ENCODE measurements around the gene GRM1. TPM values are rescaled to one million over a fixed set of nuclear protein-coding genes. Genes with fewer than 3 reads are reported as not detected.

The GRM1 gene
- total and polyA plus RNA-seq, 2 donors (not counting 3 experiments of a cell fraction or from before 2014, with no cell fraction given), result 0.07 TPM; not detected in 1

DNA sequence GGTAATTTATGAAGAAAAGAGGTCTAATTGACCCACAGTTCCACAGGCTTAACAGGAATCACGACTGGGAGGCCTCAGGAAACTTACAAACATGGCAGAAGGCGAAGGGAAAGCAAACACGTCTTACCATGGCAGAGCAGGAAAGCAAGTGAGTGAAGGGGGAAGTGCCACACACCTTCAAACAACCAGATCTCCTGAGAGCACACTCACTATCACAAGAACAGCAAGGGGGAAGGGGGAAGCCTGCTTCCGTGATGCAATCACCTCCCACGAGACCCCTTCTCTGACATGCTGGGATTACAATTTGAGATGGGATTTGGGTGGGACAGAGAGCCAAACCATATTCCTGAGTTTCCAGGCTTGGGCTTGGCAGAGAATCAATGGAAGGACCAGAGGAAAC is 390.7 kb downstream of the GRM1 start:
- dilution Hi-C loops (cut with MboI; ENCODE audit: extremely low pct_ligation_motif_present, low sequenced_read_pairs), result no loop called here
- Histone ChIP-seq H4K20me1 (replicated peaks; ENCODE audit: control insufficient read depth, extremely low read depth, insufficient read depth, low read length) (no peaks in the 10 kb centered on the region), H3K4me2 (ENCODE audit: insufficient read depth, low read length) (no peak overlapping the region)

More for the DNA sequence above, 390.7 kb downstream of the GRM1 start:
- DNase-seq (ENCODE audit: low read depth, low spot score) (no peak), FAIRE-seq (no peak)
- no TSS peak for BruUV-seq (replicated peaks)
- no peaks in the 10 kb centered on the region for H3K9me3 ChIP-seq (replicated peaks; ENCODE audit: control insufficient read depth, insufficient read depth, low read length)
- no peak overlapping the region for H2AFZ ChIP-seq (ENCODE audit: low read depth, low read length)
- no peaks in the 10 kb centered on the region for H3K36me3 ChIP-seq (ENCODE audit: control insufficient read depth in 2 of 2, extremely low read depth in 1 of 2, insufficient read depth in 2 of 2, low read length in 2 of 2)
- no peak overlapping the region for H3K27ac ChIP-seq (ENCODE audit: insufficient read depth, low read depth, low read length)
- H3K4me3 ChIP-seq (replicated peaks in 1 of 3; ENCODE audit: insufficient read depth in 1 of 3, low read depth in 1 of 3, low read length in 3 of 3), result no peak overlapping the region
- H3K27me3 ChIP-seq (ENCODE audit: control insufficient read depth in 2 of 2, insufficient read depth in 2 of 2, low read length in 2 of 2), result no peaks in the 10 kb centered on the region
- H3K9ac ChIP-seq (replicated peaks; ENCODE audit: extremely low read depth, insufficient read depth, low read length), result no peak overlapping the region
- H3K9me1 ChIP-seq (replicated peaks; ENCODE audit: control insufficient read depth, extremely low read depth, insufficient read depth, low read length), result no peaks in the 10 kb centered on the region
- CTCF ChIA-PET, result no interaction called here
- intact Hi-C loops (cut with micrococcal nuclease), result no loop called here
- TF ChIP-seq FOS (IDR thresholded peaks at IDR 0.05; ENCODE audit: borderline replicate concordance, insufficient read depth, low read length) (no peak), MYC (IDR thresholded peaks at IDR 0.05; ENCODE audit: low read depth, low read length) (no peak), GATA2 (IDR thresholded peaks at IDR 0.05; ENCODE audit: insufficient read depth, insufficient read length, low read depth, low read length) (no peak), POLR2AphosphoS5 (IDR thresholded peaks at IDR 0.05; ENCODE audit: insufficient read depth, low read depth, low read length) (no peak), EZH2 (IDR thresholded peaks at IDR 0.05; ENCODE audit: borderline replicate concordance, low read depth, low read length, severe bottlenecking) (no peak), POLR2A (IDR thresholded peaks at IDR 0.05; ENCODE audit: low read depth, low read length) (no peak), JUN (IDR thresholded peaks at IDR 0.05; ENCODE audit: borderline replicate concordance, insufficient read depth, insufficient read length, low read depth) (no peak)
- TF ChIP-seq, protein P1, sequence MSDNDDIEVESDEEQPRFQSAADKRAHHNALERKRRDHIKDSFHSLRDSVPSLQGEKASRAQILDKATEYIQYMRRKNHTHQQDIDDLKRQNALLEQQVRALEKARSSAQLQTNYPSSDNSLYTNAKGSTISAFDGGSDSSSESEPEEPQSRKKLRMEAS (IDR thresholded peaks at IDR 0.05; ENCODE audit: insufficient read depth, insufficient read length), result no peak
- TF ChIP-seq, protein P2, sequence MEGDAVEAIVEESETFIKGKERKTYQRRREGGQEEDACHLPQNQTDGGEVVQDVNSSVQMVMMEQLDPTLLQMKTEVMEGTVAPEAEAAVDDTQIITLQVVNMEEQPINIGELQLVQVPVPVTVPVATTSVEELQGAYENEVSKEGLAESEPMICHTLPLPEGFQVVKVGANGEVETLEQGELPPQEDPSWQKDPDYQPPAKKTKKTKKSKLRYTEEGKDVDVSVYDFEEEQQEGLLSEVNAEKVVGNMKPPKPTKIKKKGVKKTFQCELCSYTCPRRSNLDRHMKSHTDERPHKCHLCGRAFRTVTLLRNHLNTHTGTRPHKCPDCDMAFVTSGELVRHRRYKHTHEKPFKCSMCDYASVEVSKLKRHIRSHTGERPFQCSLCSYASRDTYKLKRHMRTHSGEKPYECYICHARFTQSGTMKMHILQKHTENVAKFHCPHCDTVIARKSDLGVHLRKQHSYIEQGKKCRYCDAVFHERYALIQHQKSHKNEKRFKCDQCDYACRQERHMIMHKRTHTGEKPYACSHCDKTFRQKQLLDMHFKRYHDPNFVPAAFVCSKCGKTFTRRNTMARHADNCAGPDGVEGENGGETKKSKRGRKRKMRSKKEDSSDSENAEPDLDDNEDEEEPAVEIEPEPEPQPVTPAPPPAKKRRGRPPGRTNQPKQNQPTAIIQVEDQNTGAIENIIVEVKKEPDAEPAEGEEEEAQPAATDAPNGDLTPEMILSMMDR (IDR thresholded peaks at IDR 0.05; ENCODE audit: extremely low read depth in 1 of 2, insufficient read depth in 1 of 2, low read depth in 1 of 2, low read length in 2 of 2), result no peak
- POLR2A ChIA-PET, result no interaction called here
- no peaks in the 10 kb centered on the region for H3K79me2 ChIP-seq (ENCODE audit: control insufficient read depth, insufficient read depth, low read length)
- H3K4me1 ChIP-seq (ENCODE audit: control insufficient read depth, extremely low read depth, insufficient read depth, low read length), result no peaks in the 10 kb centered on the region

Measured in endothelial cell of umbilical vein (primary cell).